Activated CD4-positive, alpha-beta memory T cell treated with anti-CD3 and anti-CD28 coated beads, Interleukin-2, amount 10 ng/mL, durations not matched to agents 7 days and 5 days (primary cell): Measurements from ENCODE around the gene USP10. TPM values are rescaled to one million over a fixed set of nuclear protein-coding genes. Genes with fewer than 3 reads are reported as not detected.

Experiments
- CTCF ChIA-PET: fragments of 350-600 bp; sonication (Branson Sonifier 250); formaldehyde crosslinking; loops from one replicate; lab custom pipeline; 2021; ENCODE audit warnings: antibody characterized with exemption, inconsistent platforms; lab: Charles Lee
- POLR2A ChIA-PET: fragments of 350-600 bp; sonication (Branson Sonifier 250); formaldehyde crosslinking; loops from one replicate; lab custom pipeline; 2021; ENCODE audit warnings: antibody characterized with exemption; lab: Charles Lee
- DNase-seq: peaks from one replicate; pipeline ENCODE4 v3.0.0-alpha.2; 2020
- H3K27ac Mint-ChIP-seq: one replicate; pipeline ENCODE4 v1.8.0; 2021; ENCODE audit warnings: mild to moderate bottlenecking, mixed read lengths
- H3K27me3 Mint-ChIP-seq: one replicate; pipeline ENCODE4 v1.8.0; 2021; ENCODE audit warnings: mixed read lengths
- H3K36me3 Mint-ChIP-seq: one replicate; pipeline ENCODE4 v1.8.0; 2021; ENCODE audit warnings: low read depth, mixed read lengths
- H3K4me1 Mint-ChIP-seq: one replicate; pipeline ENCODE4 v1.8.0; 2021; ENCODE audit warnings: mixed read lengths
- H3K4me3 Mint-ChIP-seq: one replicate; pipeline ENCODE4 v1.8.0; 2021; ENCODE audit warnings: mild to moderate bottlenecking, mixed read lengths
- H3K9me3 Mint-ChIP-seq: one replicate; pipeline ENCODE4 v1.8.0; 2021; ENCODE audit warnings: mixed read lengths
- total RNA-seq, 2 experiments: library from RNA; stranded (reverse); gene quantifications; one replicate each; pipeline ENCODE4 v1.2.3, GENCODE V29; 2021

USP10 gene
- total RNA-seq, 2 experiments from 2014 or later, result 92.2 to 94.4 TPM

GRCh38 chr16:84791088-84791487, 91.3 kb downstream of the USP10 start:
- POLR2A ChIA-PET, result no interaction called here
- DNase-seq, result no peak
- H3K36me3 Mint-ChIP-seq, result no peaks in the 10 kb centered on the region
- H3K4me1 Mint-ChIP-seq, result no peaks in the 10 kb centered on the region
- H3K27me3 Mint-ChIP-seq, result no peaks in the 10 kb centered on the region
- no peak overlapping the region for H3K27ac Mint-ChIP-seq
- CTCF ChIA-PET, result no interaction called here
- H3K4me3 Mint-ChIP-seq, result no peak overlapping the region
- H3K9me3 Mint-ChIP-seq, result no peaks in the 10 kb centered on the region

- Mint-ChIP-seq H3K4me3 (no peak overlapping the region), H3K4me1 (no peaks in the 10 kb centered on the region), H3K9me3 (no peaks in the 10 kb centered on the region), H3K36me3 (no peaks in the 10 kb centered on the region), H3K27me3 (no peaks in the 10 kb centered on the region), H3K27ac (no peak overlapping the region)
- DNase-seq, result no peak
- ChIA-PET CTCF (no interaction called here), POLR2A (no interaction called here)
Observed at GRCh38 chr16:84791501-84791900, 91.7 kb downstream of the USP10 start.

GRCh38 chr16:84794186-84794585, 94.4 kb downstream of the USP10 start:
- ChIA-PET POLR2A (no interaction called here), CTCF (interaction anchor here (1.3 kb wide), 1 partner anchor 40 kb away, joined by 5 read pairs; no protein-coding TSS in a partner anchor)
- H3K9me3 Mint-ChIP-seq, result no peaks in the 10 kb centered on the region
- no peak for DNase-seq
- no peaks in the 10 kb centered on the region for H3K36me3 Mint-ChIP-seq
- H3K27me3 Mint-ChIP-seq, result no peaks in the 10 kb centered on the region
- H3K4me3 Mint-ChIP-seq, result no peak overlapping the region
- no peak overlapping the region for H3K27ac Mint-ChIP-seq
- H3K4me1 Mint-ChIP-seq, result no peaks in the 10 kb centered on the region

GRCh38 chr16:84794626-84795025, 94.8 kb downstream of the USP10 start:
- H3K27me3 Mint-ChIP-seq, result no peaks in the 10 kb centered on the region
- ChIA-PET POLR2A (no interaction called here), CTCF (interaction anchor here (0.5 to 1.3 kb wide), 2 partner anchors 40 to 910 kb away, joined by 3 to 5 read pairs; no protein-coding TSS in a partner anchor)
- H3K9me3 Mint-ChIP-seq, result no peaks in the 10 kb centered on the region
- H3K27ac Mint-ChIP-seq, result no peak overlapping the region
- H3K4me3 Mint-ChIP-seq, result no peak overlapping the region
- DNase-seq, result no peak
- no peaks in the 10 kb centered on the region for H3K4me1 Mint-ChIP-seq
- H3K36me3 Mint-ChIP-seq, result no peaks in the 10 kb centered on the region

DNA sequence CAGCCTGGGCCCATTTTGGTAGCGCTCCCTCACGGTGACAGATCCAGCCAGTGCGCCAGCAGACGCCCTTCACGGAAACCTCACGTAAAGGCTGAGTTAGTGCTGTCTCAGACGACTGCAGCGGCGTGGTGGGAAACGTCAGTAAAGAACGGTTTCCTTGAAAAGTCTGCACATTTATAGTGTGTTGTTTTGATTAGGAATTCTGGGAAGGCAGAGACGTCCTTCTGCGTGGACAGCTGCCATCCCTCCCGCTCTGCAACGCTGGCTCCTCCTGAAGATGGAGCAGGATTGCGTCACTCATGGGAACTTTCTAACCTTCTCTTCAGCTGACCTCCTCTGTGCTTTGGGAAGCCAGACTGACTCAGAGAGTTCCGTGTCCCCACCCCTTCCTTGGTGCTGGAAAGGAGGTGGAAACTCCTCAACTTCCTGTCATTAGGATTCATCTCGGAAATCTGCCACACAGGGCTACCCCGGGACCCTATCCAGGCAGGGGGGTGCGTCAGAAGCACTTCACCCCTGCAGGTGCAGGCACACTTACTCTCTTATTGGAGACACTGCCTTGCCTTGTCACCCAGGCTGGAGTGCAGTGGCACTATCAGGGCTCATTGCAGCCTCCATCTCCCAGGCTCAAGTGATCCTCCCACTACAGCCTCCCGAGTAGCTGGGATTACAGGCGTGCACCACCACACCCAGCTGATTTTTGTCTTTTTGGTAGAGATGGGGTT, 95.7 kb downstream of the USP10 start:
- ChIA-PET CTCF (no interaction called here), POLR2A (no interaction called here)
- Mint-ChIP-seq H3K4me1 (no peaks in the 10 kb centered on the region), H3K27me3 (no peaks in the 10 kb centered on the region), H3K27ac (no peak overlapping the region), H3K36me3 (no peaks in the 10 kb centered on the region), H3K4me3 (no peak overlapping the region), H3K9me3 (no peaks in the 10 kb centered on the region)
- no peak for DNase-seq

DNA sequence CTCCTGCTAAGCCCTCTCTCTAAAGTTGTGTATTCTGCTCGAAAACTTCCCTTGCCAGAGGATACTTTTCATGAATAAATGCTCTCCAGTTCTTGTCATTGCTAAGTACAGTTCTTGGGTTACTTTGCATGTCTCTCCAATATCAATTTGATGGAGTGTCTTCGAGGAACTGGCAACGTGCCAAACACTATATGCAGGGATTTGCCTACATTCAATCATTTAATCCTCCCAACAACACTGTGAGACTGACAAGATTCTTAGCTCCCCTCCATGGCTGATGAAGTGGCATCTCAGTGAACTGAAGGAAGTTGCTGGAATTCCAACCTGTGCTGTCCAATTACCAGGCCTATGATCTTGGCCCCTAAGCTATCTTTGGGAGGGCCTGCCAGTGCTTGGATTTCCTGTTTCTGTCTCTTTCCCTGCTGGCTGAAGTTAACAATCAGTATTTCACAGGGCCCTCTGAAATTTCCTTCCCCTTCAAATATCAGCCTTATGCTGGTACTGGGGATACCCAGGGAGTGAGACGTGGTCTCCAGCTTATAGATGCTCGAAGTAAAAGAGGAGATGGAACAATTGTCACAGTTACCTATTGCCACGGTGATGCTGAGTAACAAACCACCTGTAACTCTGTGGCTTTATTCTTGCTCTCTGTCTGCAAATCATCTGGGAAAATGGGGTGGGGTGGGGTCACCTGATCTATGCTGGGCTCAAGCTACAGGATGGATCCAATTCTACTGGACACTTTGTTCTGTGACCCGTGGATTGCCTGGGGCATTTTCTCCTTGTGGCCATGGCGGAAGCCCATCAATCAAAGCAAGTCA, 100.6 kb downstream of the USP10 start:
- H3K27me3 Mint-ChIP-seq, result peaks cover 1% of the 10 kb centered on the region
- peaks cover 3% of the 10 kb centered on the region for H3K4me1 Mint-ChIP-seq
- H3K27ac Mint-ChIP-seq, result no peak overlapping the region
- H3K9me3 Mint-ChIP-seq, result no peaks in the 10 kb centered on the region
- H3K4me3 Mint-ChIP-seq, result no peak overlapping the region
- DNase-seq, result no peak
- H3K36me3 Mint-ChIP-seq, result no peaks in the 10 kb centered on the region
- POLR2A ChIA-PET, result no interaction called here
- CTCF ChIA-PET, result interaction anchor here (0.6 to 0.7 kb wide), 2 partner anchors 18 to 169 kb away, joined by 3 to 4 read pairs; no protein-coding TSS in a partner anchor

GRCh38 chr16:84803146-84803545, 103.3 kb downstream of the USP10 start:
- POLR2A ChIA-PET, result no interaction called here
- H3K9me3 Mint-ChIP-seq, result no peaks in the 10 kb centered on the region
- no peak for DNase-seq
- peaks cover 18% of the 10 kb centered on the region for H3K4me1 Mint-ChIP-seq
- H3K36me3 Mint-ChIP-seq, result no peaks in the 10 kb centered on the region
- CTCF ChIA-PET, result no interaction called here
- H3K27me3 Mint-ChIP-seq, result peaks cover 3% of the 10 kb centered on the region
- no peak overlapping the region for H3K27ac Mint-ChIP-seq
- no peak overlapping the region for H3K4me3 Mint-ChIP-seq

DNA sequence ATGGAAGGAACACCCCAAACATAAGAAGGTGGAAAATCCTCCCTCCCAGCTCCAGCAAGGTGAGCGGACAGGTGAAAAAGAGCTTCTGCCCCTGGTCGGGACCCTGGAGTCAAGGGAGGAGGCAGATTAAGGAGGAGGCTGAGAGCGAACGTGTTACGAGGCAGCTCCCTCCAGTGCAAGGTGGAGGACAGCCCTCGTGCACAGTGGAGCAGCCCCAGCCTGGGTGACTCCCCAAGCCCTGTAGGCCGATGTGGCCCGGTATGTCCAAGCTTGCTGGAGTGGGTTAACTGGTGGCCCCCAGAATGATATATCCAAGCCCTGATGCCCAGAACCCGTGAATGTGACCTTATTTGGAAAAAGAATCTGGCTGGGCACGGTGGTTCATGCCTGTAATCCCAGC, 104.5 kb downstream of the USP10 start:
- peaks cover 18% of the 10 kb centered on the region for H3K4me1 Mint-ChIP-seq
- H3K9me3 Mint-ChIP-seq, result no peaks in the 10 kb centered on the region
- ChIA-PET POLR2A (no interaction called here), CTCF (no interaction called here)
- peaks cover 5% of the 10 kb centered on the region for H3K27me3 Mint-ChIP-seq
- H3K36me3 Mint-ChIP-seq, result no peaks in the 10 kb centered on the region
- no peak overlapping the region for H3K27ac Mint-ChIP-seq
- DNase-seq, result no peak
- no peak overlapping the region for H3K4me3 Mint-ChIP-seq

DNA sequence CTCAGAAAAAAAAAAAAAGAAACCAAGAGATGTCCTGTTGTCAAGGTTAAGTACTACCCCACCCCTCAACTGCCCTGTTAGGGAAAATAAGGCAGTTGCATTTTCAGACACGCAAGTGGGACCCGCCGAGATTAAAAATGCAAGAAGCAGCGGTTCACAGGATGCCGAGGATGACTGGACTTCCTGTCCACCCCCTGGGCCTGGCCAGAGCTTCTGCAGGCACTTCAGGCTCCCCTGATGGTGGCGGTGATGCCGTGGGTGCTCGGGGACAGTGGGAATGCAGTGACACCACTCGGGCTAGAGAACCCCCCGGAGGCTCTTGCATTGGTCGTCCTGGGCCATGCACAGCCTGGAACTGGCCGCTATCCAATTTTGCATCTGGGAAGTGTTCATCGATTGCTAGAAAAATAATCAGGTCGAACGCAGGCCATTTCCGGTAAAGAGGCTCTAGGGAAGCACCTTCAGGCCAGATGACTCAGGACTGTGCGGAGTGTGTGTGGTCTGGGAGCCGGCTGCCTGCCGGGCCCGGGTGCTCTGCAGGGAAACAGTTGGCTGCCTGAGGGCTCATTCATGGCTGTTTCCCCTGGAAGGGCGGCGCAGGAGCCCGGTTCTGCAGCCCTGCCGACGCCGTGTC, 106.6 kb downstream of the USP10 start:
- POLR2A ChIA-PET, result interaction anchor here (0.9 kb wide), 1 partner anchor 236 kb away, joined by 3 read pairs; no protein-coding TSS in a partner anchor
- H3K9me3 Mint-ChIP-seq, result no peaks in the 10 kb centered on the region
- H3K27me3 Mint-ChIP-seq, result peaks cover 5% of the 10 kb centered on the region
- H3K4me1 Mint-ChIP-seq, result peaks cover 28% of the 10 kb centered on the region
- CTCF ChIA-PET, result no interaction called here
- no peaks in the 10 kb centered on the region for H3K36me3 Mint-ChIP-seq
- H3K4me3 Mint-ChIP-seq, result no peak overlapping the region
- peak; percentile 22 for DNase-seq
- H3K27ac Mint-ChIP-seq, result no peak overlapping the region

DNA sequence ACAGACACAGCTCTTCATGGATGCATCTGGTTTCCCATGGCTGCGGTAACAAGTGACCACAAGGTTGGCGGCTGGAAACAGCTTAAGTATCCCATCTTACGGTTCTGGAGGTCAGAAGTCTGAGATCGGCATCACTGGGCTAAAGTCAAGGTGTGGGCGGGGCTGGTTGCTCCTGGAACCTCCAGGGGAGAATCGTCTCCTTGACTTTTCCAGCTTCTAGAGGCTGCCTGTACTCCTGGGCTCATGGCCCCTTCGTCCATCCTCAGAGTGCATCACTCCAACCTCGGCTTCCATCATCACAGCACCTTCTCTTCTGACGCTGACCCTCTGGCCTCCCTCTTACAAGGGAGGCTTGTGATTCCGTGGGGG, 107.1 kb downstream of the USP10 start:
- no peaks in the 10 kb centered on the region for H3K36me3 Mint-ChIP-seq
- H3K4me3 Mint-ChIP-seq, result no peak overlapping the region
- no peak for DNase-seq
- ChIA-PET POLR2A (interaction anchor here (0.9 kb wide), 1 partner anchor 236 kb away, joined by 3 read pairs; no protein-coding TSS in a partner anchor), CTCF (no interaction called here)
- H3K9me3 Mint-ChIP-seq, result no peaks in the 10 kb centered on the region
- no peak overlapping the region for H3K27ac Mint-ChIP-seq
- peaks cover 30% of the 10 kb centered on the region for H3K4me1 Mint-ChIP-seq
- H3K27me3 Mint-ChIP-seq, result peaks cover 5% of the 10 kb centered on the region

- POLR2A ChIA-PET, result no interaction called here
- Mint-ChIP-seq H3K4me3 (no peak overlapping the region), H3K36me3 (no peaks in the 10 kb centered on the region), H3K27ac (no peak overlapping the region), H3K4me1 (peaks cover 30% of the 10 kb centered on the region), H3K27me3 (peaks cover 4% of the 10 kb centered on the region), H3K9me3 (no peaks in the 10 kb centered on the region)
- CTCF ChIA-PET, result interaction anchor here (1.3 kb wide), 1 partner anchor 162 kb away, joined by 3 read pairs; no protein-coding TSS in a partner anchor
- DNase-seq, result no peak
Observed at GRCh38 chr16:84807776-84808175, 108.0 kb downstream of the USP10 start.

- CTCF ChIA-PET, result no interaction called here
- Mint-ChIP-seq H3K4me1 (peaks cover 32% of the 10 kb centered on the region), H3K4me3 (no peak overlapping the region), H3K36me3 (no peaks in the 10 kb centered on the region), H3K9me3 (no peaks in the 10 kb centered on the region), H3K27me3 (peaks cover 7% of the 10 kb centered on the region), H3K27ac (no peak overlapping the region)
- DNase-seq, result no peak
- POLR2A ChIA-PET, result no interaction called here
Observed at GRCh38 chr16:84808826-84809225, 109.0 kb downstream of the USP10 start.
